Measurements from ENCODE around the gene SLC31A1.
"Not testable (repeated sequence)": the region's sequence is repeated elsewhere in the genome, so short reads cannot be mapped to it uniquely, and the experiment has no call there.

Gene SLC31A1

DNA sequence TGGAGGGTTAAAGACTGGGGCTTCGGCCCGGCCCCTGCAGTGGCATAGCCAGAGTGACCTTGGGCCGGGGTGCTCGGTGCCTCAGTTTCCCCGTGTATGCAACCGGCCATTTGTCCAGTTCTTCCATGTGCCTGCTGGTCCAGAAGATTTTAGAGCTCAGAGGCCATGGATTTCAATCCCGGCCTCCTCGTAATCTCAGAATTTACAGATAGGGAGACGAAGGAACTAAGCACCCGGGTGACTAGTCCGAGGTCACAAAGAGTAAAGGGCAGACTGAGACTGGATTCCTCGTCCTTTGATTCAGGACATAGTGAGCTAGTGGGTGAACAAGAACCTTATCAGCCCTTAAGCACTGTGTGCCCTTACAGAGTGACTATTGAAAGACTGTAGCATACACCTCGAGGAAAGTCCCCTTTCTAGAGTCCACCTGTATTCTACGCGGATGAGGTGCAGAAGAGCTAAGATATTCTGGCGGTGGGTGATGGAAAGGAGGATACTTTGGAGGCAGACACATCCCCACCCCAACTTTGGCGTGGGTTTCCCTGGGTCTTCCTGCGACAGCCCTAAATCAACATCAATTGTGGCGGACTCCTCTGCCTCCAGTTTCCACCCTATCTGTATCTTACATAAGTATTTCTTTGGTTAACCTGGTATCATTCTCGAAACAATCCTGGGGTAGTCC, 597 bp downstream of the SLC31A1 start:
- no peak for DNase-seq

GRCh38 chr9:113222482-113222841, 1.1 kb downstream of the SLC31A1 start:
- DNase-seq: no peak

DNA sequence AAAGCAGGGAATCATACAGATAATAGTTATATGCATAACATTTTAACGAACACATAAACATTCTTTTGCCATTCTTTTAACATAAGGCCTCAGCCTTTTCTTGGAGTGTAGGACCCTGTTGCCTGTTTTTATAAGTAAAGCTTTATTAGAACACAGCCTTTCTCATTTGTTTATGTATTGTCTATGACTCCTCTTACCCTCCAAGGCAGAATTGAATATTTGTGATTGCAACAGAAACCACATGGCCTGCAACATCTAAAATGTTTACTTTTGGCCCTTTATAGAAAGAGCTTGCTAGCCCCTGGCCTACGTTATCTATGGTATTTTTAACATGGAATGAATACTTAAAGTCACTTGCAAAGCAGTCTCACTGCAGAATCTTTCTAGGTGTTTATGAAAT, 2.6 kb downstream of the SLC31A1 start:
- DNase-seq: no peak

- DNase-seq: no peak
These were observed 6.1 kb downstream of the SLC31A1 start for GRCh38 chr9:113227436-113227835.

- DNase-seq: no peak
These were observed 6.9 kb downstream of the SLC31A1 start for GRCh38 chr9:113228130-113228665.

DNA sequence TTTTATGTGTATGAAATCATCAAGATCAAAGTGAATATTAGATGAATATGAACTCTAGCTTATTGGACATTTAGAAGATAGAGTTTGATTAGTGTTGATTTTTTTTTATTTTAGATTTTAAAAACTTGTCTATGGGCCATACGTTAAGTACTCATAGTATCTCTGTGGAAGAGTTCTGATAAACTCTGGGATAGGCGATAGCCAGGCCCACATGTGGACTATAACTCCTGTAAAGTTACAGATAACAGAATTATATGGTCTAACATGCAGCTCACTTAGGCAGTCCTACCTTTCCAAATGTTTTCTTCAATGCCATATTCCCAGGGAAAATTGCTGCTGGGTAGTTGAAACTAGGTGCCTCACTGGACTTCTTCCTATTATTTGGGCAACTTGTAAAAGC, 10.4 kb downstream of the SLC31A1 start:
- DNase-seq: no peak

DNA sequence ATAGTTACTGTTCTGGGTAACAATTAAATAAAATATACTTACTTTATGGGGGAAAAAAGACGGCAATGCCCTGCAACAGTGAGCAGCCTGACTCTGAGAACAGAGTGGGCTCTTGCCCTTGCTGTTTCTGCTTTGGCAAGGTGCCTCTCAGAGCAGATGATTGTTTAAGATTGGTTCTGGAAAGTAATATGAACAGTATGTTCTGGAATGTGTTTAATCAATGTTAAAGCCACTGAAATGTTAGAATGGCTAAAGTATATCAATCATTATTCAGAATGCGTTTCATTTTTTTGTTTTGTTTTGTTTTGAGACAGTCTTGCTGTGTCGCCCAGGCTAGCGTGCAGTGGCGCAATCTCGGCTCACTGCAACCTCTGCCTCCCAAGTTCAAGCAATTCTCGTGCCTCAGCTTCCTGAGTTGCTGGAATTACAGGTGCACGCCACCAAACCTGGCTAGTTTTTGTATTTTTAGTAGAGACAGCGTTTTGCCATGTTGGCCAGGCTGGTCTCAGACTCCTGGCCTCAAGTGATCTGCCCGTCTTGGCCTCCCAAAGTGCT, 14.4 kb downstream of the SLC31A1 start:
- not testable (repeated sequence) for DNase-seq

GRCh38 chr9:113237026-113237425, 15.7 kb downstream of the SLC31A1 start:
- DNase-seq: no peak

DNA sequence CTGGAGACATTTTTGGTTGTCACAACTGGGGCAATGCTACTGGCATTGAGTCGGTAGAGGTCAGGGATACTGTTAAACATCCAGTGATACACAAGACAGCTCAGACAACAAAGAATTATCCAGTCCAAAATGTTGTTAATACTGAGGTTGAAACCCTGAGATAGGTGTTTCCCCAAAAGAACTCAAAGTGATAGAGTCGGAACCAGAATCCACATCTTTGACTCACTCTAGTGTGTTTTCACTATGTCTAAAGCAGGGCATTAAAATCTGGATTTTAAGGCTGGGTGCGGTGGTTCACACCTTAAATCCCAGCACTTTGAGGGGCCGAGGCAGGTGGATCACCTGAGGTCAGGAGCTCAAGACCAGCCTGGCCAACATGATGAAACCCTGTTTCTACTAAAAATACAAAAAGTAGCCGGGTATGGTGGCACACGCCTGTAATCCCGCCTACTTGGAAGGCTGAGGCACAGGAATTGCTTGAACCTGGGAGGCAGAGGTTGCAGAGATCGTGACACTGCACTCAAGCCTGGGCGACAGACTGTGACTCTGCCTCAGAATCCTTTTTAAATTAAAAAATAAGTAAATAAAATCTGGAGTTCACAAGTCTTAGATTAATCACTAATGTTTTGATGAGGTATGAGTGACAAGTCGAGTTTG, 17.0 kb downstream of the SLC31A1 start:
- no peak for DNase-seq

GRCh38 chr9:113238859-113239232, 17.5 kb downstream of the SLC31A1 start:
- DNase-seq: no peak

- DNase-seq: no peak
These were observed 19.8 kb downstream of the SLC31A1 start for GRCh38 chr9:113241161-113241560.

DNA sequence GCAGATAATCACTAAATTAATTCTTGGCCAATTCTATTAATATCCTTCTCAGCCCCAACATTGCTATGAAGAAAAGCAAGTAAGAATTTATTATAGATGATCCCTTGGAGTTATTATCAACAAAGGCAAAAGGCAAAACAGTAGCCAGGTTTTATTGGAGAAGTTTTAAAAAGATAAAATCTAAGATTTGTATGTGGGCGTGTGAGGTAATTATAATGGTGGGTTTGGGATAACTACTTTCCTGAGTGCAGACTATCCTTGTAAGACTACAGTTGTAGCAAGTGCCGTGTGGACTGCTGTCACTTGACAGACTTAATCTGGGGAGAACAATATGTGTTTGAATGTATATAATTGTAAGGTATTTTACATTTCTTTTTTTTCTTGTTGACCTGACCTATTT, 23.2 kb downstream of the SLC31A1 start:
- DNase-seq: no peak

- no peak for DNase-seq
These were observed 24.6 kb downstream of the SLC31A1 start for GRCh38 chr9:113245894-113246293.

DNA sequence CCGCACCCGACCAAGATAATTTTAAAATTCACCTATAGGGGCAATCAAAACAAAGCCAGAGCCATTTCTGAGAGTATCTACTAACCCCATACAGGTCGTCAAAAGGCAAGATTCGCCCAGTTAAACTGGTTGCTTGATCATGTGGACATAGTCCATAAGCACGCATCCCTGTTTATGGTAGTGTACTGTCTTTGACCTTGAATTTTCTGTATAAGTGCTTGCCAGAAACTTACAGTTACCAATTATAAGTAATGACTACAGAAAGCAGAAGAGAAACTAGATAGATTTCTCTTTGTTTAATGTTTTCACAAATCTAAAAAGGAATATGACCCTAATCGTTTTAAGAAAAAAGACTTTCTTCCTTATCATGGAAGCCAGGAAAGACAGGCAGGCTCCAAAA, 25.6 kb downstream of the SLC31A1 start:
- no peak for DNase-seq

DNA sequence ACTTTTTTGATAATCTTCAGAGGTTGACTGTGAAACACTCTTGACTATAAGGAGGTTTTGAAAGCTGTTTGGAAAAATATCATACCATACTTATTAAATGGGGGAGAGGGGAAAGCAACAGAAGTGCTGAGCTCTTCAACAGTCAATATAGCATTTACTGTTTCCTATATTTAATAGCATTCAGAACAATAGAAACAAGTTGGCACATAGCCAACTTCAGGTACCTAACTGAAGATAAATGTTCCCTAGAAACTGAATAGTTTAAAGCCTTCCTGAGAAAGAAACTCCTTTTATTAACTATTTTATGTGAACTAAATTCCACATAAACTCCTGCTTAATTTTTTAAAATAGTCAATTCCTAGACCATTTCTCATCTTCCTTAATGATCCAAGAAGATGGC, 26.3 kb downstream of the SLC31A1 start:
- DNase-seq: no peak

- not testable (repeated sequence) for DNase-seq
These were observed 28.3 kb downstream of the SLC31A1 start for GRCh38 chr9:113249661-113250060.

GRCh38 chr9:113250807-113251206, 29.5 kb downstream of the SLC31A1 start:
- DNase-seq: no peak

DNA sequence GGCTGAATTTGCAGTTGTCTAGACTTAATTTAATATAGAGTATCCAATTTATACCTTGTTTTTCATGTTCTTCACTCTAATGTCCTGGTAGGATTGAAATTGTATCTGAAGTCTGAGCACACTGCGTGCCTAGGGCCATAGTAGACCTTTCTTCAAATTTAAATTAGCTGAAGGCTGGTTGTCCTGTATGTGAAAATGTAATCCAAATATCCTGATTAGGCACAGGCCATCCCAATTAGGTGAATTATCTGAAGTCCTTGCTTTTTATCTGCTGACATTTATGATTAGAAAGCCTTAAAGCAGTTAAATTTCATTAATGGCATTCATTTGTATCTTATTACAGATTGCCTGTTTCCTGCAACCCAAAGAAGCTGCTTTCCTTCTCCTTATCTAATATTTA, 33.6 kb downstream of the SLC31A1 start:
- DNase-seq: no peak

- DNase-seq: no peak
These were observed 34.1 kb downstream of the SLC31A1 start for GRCh38 chr9:113255438-113255837.

DNA sequence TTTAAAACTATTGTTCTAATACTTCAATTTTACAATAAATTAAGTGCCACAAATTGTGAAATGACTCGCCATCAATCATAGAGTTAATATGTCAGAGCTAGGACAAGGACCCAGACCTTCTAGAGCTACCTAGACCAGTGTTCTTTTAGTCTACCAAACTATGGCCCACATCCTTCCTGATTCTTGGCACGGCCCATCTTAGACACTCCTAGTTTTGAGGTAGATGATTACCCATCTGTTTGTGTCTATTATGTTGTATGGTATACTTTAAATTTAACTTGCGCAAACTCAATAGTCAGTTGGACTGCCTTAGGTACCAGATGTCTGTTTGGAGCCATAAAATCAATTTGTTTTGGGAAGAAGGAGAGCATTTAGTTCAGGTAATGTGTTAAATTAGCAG, 36.5 kb downstream of the SLC31A1 start:
- no peak for DNase-seq

GRCh38 chr9:113258282-113258681, 36.9 kb downstream of the SLC31A1 start:
- no peak for DNase-seq

DNA sequence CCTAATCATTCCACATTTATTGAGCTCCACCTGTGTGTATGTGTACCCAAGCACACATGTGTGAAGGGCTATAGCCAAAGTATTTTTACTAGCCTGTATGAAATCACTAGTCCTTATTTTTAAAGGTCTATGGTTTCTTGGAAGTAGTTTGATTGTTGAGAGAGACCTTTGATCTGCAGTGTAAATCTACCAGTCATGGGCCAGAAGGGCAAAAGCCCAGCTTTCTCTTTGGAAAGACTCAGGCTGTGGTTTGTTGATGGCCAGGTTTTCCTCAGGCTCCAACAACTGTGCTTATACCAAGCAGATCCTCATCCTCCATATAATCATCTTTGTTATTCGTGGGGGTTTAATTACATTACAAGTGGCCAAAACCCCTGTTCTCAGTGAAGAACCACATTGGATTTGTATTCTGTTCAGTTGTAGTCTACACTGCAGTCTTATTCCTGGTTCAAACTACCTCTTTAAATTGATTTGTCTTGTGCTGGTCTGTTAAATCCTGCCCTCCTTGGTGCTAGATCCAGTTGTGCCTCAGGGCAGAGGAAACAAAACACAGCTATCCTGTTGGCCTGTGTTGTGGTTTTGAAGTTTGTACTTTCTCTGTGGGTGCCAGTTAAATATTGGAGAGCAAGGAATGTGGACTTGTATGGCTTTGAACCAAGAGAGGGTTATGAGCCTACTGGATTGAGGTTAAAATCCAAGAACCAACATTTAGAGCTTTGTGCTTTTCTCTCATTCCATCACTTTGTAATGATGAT, 40.8 kb downstream of the SLC31A1 start:
- DNase-seq: no peak

GRCh38 chr9:113266174-113266573, 44.8 kb downstream of the SLC31A1 start:
- no peak for DNase-seq
